GM19467 (cell line): Measurements from ENCODE around the gene NPC2.
"Not testable (repeated sequence)": the region's sequence is repeated elsewhere in the genome, so short reads cannot be mapped to it uniquely, and the experiment has no call there.

Experiments used
- ATAC-seq: cut with Tn5 transposase; IDR thresholded peaks from one replicate; pipeline ENCODE4 v1.9.1; 2021; ENCODE audit warnings: mild to moderate bottlenecking, moderate library complexity; ENCODE audit not compliant: unreplicated experiment

Gene NPC2

GRCh38 chr14:74492776-74493342 is at the start of gene NPC2:
NPC2 (minus strand) TSS chr14:74493305; CDS start chr14:74493274, 31 bp downstream.
- ATAC-seq: peak; percentile 7

GRCh38 chr14:74542056-74542685 is 49.1 kb upstream of the NPC2 start:
- no peak for ATAC-seq

- ATAC-seq: no peak
Observed at GRCh38 chr14:74541225-74541624, 48.1 kb upstream of the NPC2 start.

- no peak for ATAC-seq
Observed at GRCh38 chr14:74539503-74539902, 46.4 kb upstream of the NPC2 start.

GRCh38 chr14:74538411-74539391 is 45.6 kb upstream of the NPC2 start:
- no peak for ATAC-seq

- not testable (repeated sequence) for ATAC-seq
Observed at GRCh38 chr14:74536336-74536735, 43.2 kb upstream of the NPC2 start.

GRCh38 chr14:74535756-74536325 is 42.7 kb upstream of the NPC2 start:
- ATAC-seq: no peak

GRCh38 chr14:74533576-74533975 is 40.5 kb upstream of the NPC2 start:
- ATAC-seq: no peak

GRCh38 chr14:74532246-74532645 is 39.1 kb upstream of the NPC2 start:
- no peak for ATAC-seq

GRCh38 chr14:74531467-74531866 is 38.4 kb upstream of the NPC2 start:
- no peak for ATAC-seq

GRCh38 chr14:74531006-74531405 is 37.9 kb upstream of the NPC2 start:
- no peak for ATAC-seq

GRCh38 chr14:74528886-74529285 is 35.8 kb upstream of the NPC2 start:
- no peak for ATAC-seq

GRCh38 chr14:74528406-74528805 is 35.3 kb upstream of the NPC2 start:
- no peak for ATAC-seq

GRCh38 chr14:74527736-74528280 is 34.7 kb upstream of the NPC2 start:
- no peak for ATAC-seq

- no peak for ATAC-seq
Observed at GRCh38 chr14:74526854-74527585, 33.9 kb upstream of the NPC2 start.

GRCh38 chr14:74525361-74525851 is 32.3 kb upstream of the NPC2 start:
- ATAC-seq: no peak

- no peak for ATAC-seq
Observed at GRCh38 chr14:74524812-74525135, 31.7 kb upstream of the NPC2 start.

- no peak for ATAC-seq
Observed at GRCh38 chr14:74524076-74524811, 31.1 kb upstream of the NPC2 start.

GRCh38 chr14:74522740-74523139 is 29.6 kb upstream of the NPC2 start:
- ATAC-seq: no peak

- no peak for ATAC-seq
Observed at GRCh38 chr14:74521756-74522155, 28.7 kb upstream of the NPC2 start.
